SHP77 treated with DMSO at 0.1 percent for 48 hours (cell line): ENCODE data around the gene SALL1.

Experiments used
- DNase-seq: peaks from one replicate; lab custom pipeline; 2025; lab: John Stamatoyannopoulos, UW

Gene SALL1

GRCh38 chr16:51111759-51112158 is 39.3 kb downstream of the SALL1 start:
- no peak for DNase-seq

DNA sequence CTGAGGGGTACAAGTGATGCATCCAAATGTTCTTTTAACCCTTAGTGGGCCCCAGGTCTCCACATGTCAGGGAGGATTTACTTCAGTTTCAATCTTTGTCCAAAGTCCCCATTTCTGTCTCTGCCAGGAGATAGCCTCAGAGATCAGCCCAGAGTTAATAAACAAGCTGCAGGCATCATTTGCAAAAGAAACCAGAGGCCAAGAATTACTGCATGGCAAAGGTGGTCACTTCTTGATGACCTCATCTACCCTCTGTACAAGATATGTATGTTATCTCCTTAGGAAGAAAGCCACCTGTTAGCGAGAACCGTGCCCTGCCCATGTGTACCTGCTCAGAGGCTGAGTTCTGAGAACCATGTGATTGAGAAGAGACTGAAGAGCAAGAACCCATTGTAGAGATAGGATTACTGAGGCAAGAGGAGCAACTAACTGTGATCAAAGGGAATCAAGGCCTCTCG is 40.3 kb downstream of the SALL1 start:
- no peak for DNase-seq

- no peak for DNase-seq
Observed at GRCh38 chr16:51109173-51109572, 41.9 kb downstream of the SALL1 start.

DNA sequence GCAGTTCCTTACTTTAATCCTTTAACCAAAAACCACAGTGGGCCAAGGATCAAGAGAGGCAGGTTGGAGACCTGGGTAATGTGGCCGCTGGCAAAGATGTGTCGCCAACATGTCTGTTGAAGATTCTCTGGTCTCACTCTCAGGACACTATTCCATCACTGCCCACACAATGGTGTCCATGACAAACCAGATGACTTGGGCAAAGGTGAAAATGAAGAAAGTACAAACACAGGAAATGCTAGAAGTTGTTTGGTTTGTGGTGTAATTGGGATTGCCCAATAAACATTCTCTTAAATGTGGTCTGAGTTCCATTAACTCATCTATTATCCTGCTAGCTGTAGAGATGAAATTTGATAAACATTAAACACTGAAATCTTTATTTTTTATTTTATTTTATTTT is 43.3 kb downstream of the SALL1 start:
- DNase-seq, result no peak

- no peak for DNase-seq
Observed at GRCh38 chr16:51106535-51106934, 44.5 kb downstream of the SALL1 start.

GRCh38 chr16:51103590-51103989 is 47.5 kb downstream of the SALL1 start:
- DNase-seq, result no peak

DNA sequence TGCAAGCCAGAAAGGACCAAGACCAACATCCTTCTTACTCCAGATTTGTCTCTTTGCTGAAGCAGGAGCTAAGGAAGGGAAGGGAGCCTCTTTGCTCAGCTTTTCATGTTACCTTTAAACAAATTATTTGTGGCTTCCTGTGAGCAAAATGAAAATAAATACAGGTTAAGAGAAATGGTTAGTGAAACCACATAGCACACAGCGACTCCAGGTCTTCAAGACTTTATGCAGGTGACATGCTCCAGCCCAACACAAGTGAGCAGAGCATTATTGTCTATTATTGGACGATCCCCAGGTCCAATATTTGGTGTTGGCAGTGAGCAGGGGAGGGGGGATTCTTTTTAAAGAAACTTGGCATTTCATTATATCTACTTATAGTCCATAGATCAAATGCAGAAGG is 53.3 kb downstream of the SALL1 start:
- DNase-seq, result no peak

DNA sequence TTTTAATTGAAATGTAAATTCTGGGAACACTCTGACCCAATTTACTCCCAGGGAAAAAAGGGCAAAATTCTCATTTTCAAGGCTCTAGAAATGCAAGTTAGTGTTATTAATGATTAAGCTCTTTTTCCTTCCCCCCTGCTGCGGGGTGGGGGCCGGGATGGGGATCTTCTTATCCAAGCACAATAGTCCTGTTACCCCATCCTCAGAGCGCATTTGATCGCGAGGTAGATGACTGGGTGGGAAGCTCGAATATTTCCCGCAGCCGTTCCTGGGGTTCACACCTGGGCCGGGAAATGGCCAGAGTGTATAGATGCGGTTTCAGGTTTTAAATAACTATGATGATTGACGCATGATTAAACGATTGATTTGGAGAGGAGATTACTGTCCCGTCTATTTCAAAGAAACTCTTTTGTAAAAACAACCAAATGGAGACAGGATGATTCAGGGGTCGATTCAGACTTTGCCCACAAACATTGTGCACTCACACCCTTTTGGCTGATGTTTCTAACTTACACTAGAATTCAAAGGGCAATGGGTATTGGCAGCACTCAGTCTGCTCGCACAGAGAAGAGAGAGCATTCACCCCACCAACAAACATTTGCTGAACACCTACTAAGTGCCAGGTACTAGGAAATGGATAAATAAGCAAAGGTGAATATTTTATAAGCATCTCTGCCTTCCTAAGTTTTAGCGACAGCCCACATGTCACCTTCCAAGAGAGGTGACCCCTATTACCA is 55.0 kb downstream of the SALL1 start:
- DNase-seq, result no peak

DNA sequence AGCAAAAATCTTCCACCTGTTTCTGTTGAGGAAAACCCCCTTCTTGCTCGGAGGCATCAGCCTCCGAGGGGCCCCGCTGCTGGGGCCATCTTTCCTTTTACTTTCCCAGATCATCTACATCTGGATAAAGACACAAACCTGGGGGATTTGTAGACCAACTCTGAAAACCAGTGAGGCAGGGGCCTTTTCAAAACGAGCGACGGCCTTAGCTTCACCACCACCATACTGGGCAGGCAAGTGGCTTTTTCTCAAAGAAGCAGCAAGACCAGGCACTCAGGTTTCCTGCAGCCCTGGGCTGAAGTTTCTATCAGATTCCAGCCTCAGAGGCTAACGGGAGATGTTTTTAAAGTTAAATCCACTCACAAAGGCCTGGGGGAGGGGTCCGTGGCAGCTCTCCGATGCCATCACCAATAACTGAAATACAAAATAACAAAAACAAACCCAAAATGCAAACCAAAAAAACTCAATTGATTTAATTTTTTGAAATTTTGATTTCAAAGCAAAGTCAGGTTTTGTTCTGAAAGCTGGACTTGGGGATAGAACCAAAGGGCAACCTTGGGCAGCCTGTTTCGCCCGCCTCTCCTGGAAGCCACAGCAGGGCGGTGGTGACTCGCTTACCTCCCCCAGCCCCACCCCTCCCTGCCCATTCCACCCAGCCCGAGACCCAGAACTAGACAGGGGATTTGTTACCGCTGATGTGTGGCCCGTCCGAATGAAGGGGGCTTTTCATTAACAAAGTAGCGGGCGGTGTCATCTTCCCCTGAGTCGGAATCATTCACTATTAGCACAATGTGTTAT is 55.8 kb downstream of the SALL1 start:
- no peak for DNase-seq

GRCh38 chr16:51093726-51094280 is 57.3 kb downstream of the SALL1 start:
- no peak for DNase-seq
